Erythroblast (primary cell): ENCODE measurements around the gene SCYGR2.

Experiments used
- GATA1 ChIP-seq: IDR thresholded peaks from 2 replicates; pipeline ENCODE4 v1.6.1; 2011; ENCODE audit warnings: low read depth, mild to moderate bottlenecking, control low read depth, low read length, moderate library complexity
- POLR2A ChIP-seq: IDR thresholded peaks from 2 replicates; pipeline ENCODE4 v1.6.1; 2011; ENCODE audit warnings: mild to moderate bottlenecking, low read length

DNA sequence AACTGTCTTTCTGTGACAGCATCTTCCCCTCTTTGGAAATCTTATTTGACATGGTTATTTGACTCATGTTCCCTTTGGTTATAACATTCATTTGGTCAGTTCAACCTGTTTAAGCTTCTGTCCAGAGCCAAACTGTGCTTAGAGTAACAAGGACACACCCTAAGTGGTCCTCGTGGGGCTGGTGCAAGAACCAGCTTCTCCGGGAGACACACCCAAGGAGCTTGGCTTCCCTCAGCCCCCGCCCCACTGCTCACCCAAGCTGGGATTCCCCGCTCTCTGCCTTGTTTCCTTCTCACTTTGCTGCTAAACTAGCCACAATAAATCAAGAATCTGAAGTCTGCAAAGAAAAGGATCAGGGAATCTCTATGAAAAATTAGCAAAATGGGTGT lies 14.6 kb downstream of the SCYGR2 start:
- TF ChIP-seq POLR2A = no peak
- TF ChIP-seq GATA1 = no peak
